Measurements from ENCODE around the gene VWA7. TPM values are rescaled to one million over a fixed set of nuclear protein-coding genes. Genes with fewer than 3 reads are reported as not detected.

The VWA7 gene
- total RNA-seq, 1 experiment from 2014 or later, result 2.5 TPM

GRCh38 chr6:31761343-31761742, 15.8 kb downstream of the VWA7 start:
- H3K4me3 Mint-ChIP-seq, result no peak overlapping the region
- no peaks in the 10 kb centered on the region; the same call in 1 of the 2 replicates for H3K27me3 Mint-ChIP-seq (ENCODE audit: low read depth)
- WGBS (ENCODE audit: extremely low coverage, insufficient read length, low lambda C conversion rate), result no CpG with 5 or more reads among the region's 8 CpGs
- Histone ChIP-seq H3K4ac (ENCODE audit: low read depth, low read length) (no peak overlapping the region), H2BK12ac (ENCODE audit: insufficient read length, low read depth, low read length) (no peak overlapping the region), H3K79me1 (ENCODE audit: insufficient read depth, low read depth, low read length, poor library complexity, severe bottlenecking) (no peaks in the 10 kb centered on the region), H3K56ac (ENCODE audit: insufficient read length, low read depth, low read length) (no peak overlapping the region), H4K5ac (ENCODE audit: insufficient read length, low read depth, low read length) (no peak overlapping the region), H4K91ac (ENCODE audit: insufficient read length, low read depth, low read length) (no peak overlapping the region), H3K18ac (ENCODE audit: insufficient read length, low read depth, low read length) (no peak overlapping the region), H3K14ac (ENCODE audit: insufficient read depth, low read length) (no peak overlapping the region), H3K9ac (ENCODE audit: extremely low read depth, insufficient read length, low read length) (no peak overlapping the region), H3K27me3 (ENCODE audit: insufficient read depth, low read length) (no peaks in the 10 kb centered on the region), H3K23ac (ENCODE audit: insufficient read length, low read depth, low read length) (no peak overlapping the region), H2BK20ac (ENCODE audit: low read depth, low read length, poor library complexity, severe bottlenecking) (no peak overlapping the region), H2BK120ac (ENCODE audit: low read depth, low read length, poor library complexity, severe bottlenecking) (no peak overlapping the region), H3K4me2 (ENCODE audit: insufficient read depth, insufficient read length, low read length) (no peak overlapping the region), H4K8ac (replicated peaks; ENCODE audit: insufficient read length, low read depth, low read length) (no peak overlapping the region), H3T11ph (ENCODE audit: low read length) (no peak overlapping the region), H3K79me2 (ENCODE audit: insufficient read depth, low read length) (no peaks in the 10 kb centered on the region), H3K4me1 (ENCODE audit: insufficient read depth, low read length) (no peaks in the 10 kb centered on the region), H2BK15ac (ENCODE audit: low read depth, low read length) (no peak overlapping the region), H3K23me2 (ENCODE audit: insufficient read length, low read depth, low read length, poor library complexity, severe bottlenecking) (no peaks in the 10 kb centered on the region), H2BK5ac (ENCODE audit: insufficient read length, low read length) (no peak overlapping the region), H4K20me1 (ENCODE audit: control insufficient read depth, insufficient read depth, insufficient read length) (no peaks in the 10 kb centered on the region), H2AK5ac (ENCODE audit: insufficient read length, low read length) (no peak overlapping the region), H3K9me3 (ENCODE audit: control insufficient read depth, low read depth, low read length) (no peaks in the 10 kb centered on the region), H2AFZ (ENCODE audit: low read length) (no peak overlapping the region), H3K27ac (ENCODE audit: insufficient read length, low read depth, low read length) (no peak overlapping the region)
- no peak for DNase-seq
- no peaks in the 10 kb centered on the region for H3K9me3 Mint-ChIP-seq
- H3K36me3 Mint-ChIP-seq (ENCODE audit: insufficient read depth in 1 of 3, low read depth in 3 of 3), result peaks cover 13 to 49% (median 34%) of the 10 kb centered on the region in 3 experiments
- TF ChIP-seq CTCF (conservative IDR thresholded peaks at IDR 0.05), result no peak
- peaks cover 19 to 23% of the 10 kb centered on the region in 2 experiments for H3K4me1 Mint-ChIP-seq
- no peak overlapping the region for H3K27ac Mint-ChIP-seq

All from H9 (cell line).